CD8-positive, alpha-beta memory T cell (primary cell): Measurements from ENCODE around the gene HIF1A. TPM values are rescaled to one million over a fixed set of nuclear protein-coding genes. Genes with fewer than 3 reads are reported as not detected.
A peak's percentile ranks its signal among the peaks of the same experiment; 100 is the strongest.
"Not testable (repeated sequence)": the region's sequence is repeated elsewhere in the genome, so short reads cannot be mapped to it uniquely, and the experiment has no call there.

Experiments
- CTCF ChIA-PET: fragments of 350-600 bp; sonication (Branson Sonifier 250); formaldehyde crosslinking; loops from one replicate; lab custom pipeline; 2021; ENCODE audit warnings: antibody characterized with exemption; lab: Charles Lee
- POLR2A ChIA-PET: fragments of 350-600 bp; sonication (Branson Sonifier 250); formaldehyde crosslinking; loops from one replicate; lab custom pipeline; 2021; ENCODE audit warnings: antibody characterized with exemption; lab: Charles Lee
- DNase-seq, 5 donors: peaks; one replicate each; pipeline versions ENCODE4 v3.0.0 to v3.0.0-alpha.2; 2020 to 2022; ENCODE audit warnings: mixed read lengths in 1 of 5
- H3K27ac ChIP-seq: one replicate; pipeline ENCODE4 v1.7.0; 2013; ENCODE audit warnings: low read depth, mild to moderate bottlenecking, low read length, moderate library complexity
- H3K27me3 ChIP-seq: 2 replicates; pipeline ENCODE4 v1.7.0; 2013; ENCODE audit warnings: low read length, mild to moderate bottlenecking; ENCODE audit not compliant: insufficient read depth, poor library complexity, severe bottlenecking
- H3K36me3 ChIP-seq: 2 replicates; pipeline ENCODE4 v1.7.0; 2013; ENCODE audit warnings: mild to moderate bottlenecking, low read length, moderate library complexity; ENCODE audit not compliant: insufficient read depth
- H3K4me1 ChIP-seq: 2 replicates; pipeline ENCODE4 v1.7.0; 2013; ENCODE audit warnings: mild to moderate bottlenecking, low read length, moderate library complexity; ENCODE audit not compliant: insufficient read depth
- H3K4me3 ChIP-seq: 2 replicates; pipeline ENCODE4 v1.7.0; 2013; ENCODE audit warnings: mild to moderate bottlenecking, low read length
- H3K9me3 ChIP-seq: 2 replicates; pipeline ENCODE4 v1.7.0; 2013; ENCODE audit warnings: mild to moderate bottlenecking, low read length
- H3K27ac Mint-ChIP-seq, 8 donors: one replicate each; pipeline ENCODE4 v1.8.0; 2020 to 2021; ENCODE audit warnings: mixed read lengths in 8 of 8, mild to moderate bottlenecking in 6 of 8, inconsistent platforms in 3 of 8, moderate library complexity in 3 of 8
- H3K27me3 Mint-ChIP-seq, 2 donors: one replicate each; pipeline ENCODE4 v1.8.0; 2020 to 2021; ENCODE audit warnings: mixed read lengths in 2 of 2, mild to moderate bottlenecking in 1 of 2, moderate library complexity in 1 of 2
- H3K36me3 Mint-ChIP-seq, 3 donors: one replicate each; pipeline ENCODE4 v1.8.0; 2020 to 2021; ENCODE audit warnings: mixed read lengths in 3 of 3, inconsistent platforms in 1 of 3, mild to moderate bottlenecking in 1 of 3
- H3K4me1 Mint-ChIP-seq, 3 donors: one replicate each; pipeline ENCODE4 v1.8.0; 2020 to 2021; ENCODE audit warnings: mixed read lengths in 3 of 3, inconsistent platforms in 1 of 3, mild to moderate bottlenecking in 1 of 3
- H3K4me3 Mint-ChIP-seq, 7 donors: one replicate each; pipeline ENCODE4 v1.8.0; 2020 to 2021; ENCODE audit warnings: mixed read lengths in 7 of 7, mild to moderate bottlenecking in 6 of 7, moderate library complexity in 4 of 7, inconsistent platforms in 2 of 7
- H3K9me3 Mint-ChIP-seq, 5 donors: one replicate each; pipeline ENCODE4 v1.8.0; 2020 to 2022; ENCODE audit warnings: mixed read lengths in 5 of 5, mild to moderate bottlenecking in 3 of 5, moderate library complexity in 2 of 5, inconsistent platforms in 1 of 5
- polyA plus RNA-seq: library from polyadenylated mRNA; unstranded; fragments of 300-500 nt; fragmentation: Illumina TruSeq; gene quantifications from one replicate; pipeline ENCODE4 v1.2.3, GENCODE V29; 2021
- total RNA-seq, 2 experiments: library from RNA; stranded (reverse); gene quantifications; one replicate each; pipeline ENCODE4 v1.2.3, GENCODE V29; 2021

HIF1A gene
- total and polyA plus RNA-seq, 3 experiments from 2014 or later, result 49.6 to 139 (median 130) TPM

DNA sequence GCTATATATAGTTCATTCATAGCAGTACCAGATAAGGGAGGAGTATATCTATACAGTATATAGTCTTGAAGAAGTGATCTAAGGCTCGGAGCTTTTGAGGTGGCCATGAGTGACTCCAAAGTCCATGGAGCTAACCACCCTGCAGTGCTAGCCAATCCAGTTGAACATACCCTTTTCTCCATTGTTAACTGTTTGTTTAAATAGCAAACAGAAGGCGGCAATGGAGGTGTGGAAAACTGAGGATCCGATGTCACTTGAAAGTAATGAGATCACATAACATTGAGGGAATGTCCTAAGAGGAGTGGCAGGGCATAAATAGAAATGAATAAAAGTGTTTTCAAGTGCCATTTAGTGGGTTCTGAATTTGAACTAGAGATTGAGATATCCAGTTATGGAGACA, 54.6 kb downstream of the HIF1A start:
- H3K36me3 Mint-ChIP-seq, result peaks cover 0 to 31% (median 14%) of the 10 kb centered on the region in 3 donors
- Histone ChIP-seq H3K27ac (peak overlapping the region; percentile 44), H3K36me3 (peaks cover 8% of the 10 kb centered on the region)

DNA sequence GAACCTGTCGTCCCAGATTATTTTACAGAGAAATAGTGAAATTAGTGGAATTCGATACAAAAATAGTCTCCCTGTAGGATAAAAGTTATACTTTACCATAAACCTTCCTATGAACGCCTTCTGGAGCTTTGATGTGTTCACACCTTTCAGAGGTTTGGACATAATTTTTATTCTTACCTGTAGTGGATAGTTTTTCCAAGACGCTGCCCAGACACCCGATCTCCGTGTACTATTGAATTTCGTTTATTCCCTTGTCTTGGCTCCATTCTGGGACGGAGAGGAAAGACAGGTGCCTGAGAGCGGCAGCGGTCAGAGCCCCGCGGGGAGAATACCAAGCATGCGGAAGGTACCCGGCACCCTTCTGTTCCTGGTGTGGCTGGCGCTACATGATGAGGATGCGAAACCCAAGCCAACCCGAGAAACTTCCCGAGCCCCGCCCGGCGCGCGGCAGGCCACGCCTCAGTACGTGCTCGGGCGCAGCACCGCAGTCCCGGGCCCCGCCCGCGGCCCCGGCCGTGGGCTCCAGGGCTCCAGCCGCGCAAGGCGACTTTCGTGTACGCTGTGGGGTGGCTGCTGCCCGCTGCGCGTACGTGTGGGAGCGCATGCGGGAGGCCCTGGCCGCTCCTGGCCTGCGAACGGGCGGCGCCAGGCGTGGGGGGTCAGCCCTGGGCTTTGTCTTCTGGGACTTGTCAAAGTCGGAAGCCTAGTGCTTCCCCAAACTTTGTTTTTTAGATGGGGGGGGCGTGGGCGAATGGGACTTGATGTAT, 55.6 kb downstream of the HIF1A start:
- Mint-ChIP-seq H3K9me3 (no peaks in the 10 kb centered on the region), H3K27ac (peak overlapping the region; percentile 40 to 97 (median 88)), H3K4me3 (peak overlapping the region; percentile 84 to 95 (median 89)), H3K36me3 (peaks cover 0 to 21% (median 5%) of the 10 kb centered on the region in 3 donors), H3K4me1 (peaks cover 4 to 12% (median 9%) of the 10 kb centered on the region in 3 donors), H3K27me3 (peaks cover 1 to 10% of the 10 kb centered on the region in 2 donors)
- Histone ChIP-seq H3K36me3 (peaks cover 8% of the 10 kb centered on the region), H3K4me1 (peaks cover 5% of the 10 kb centered on the region), H3K4me3 (peak overlapping the region; percentile 42), H3K27ac (peak overlapping the region; percentile 44), H3K27me3 (no peaks in the 10 kb centered on the region), H3K9me3 (no peaks in the 10 kb centered on the region)
- ChIA-PET CTCF (interaction anchor here (2.1 kb wide), 1 partner anchor 204 kb away, joined by 5 read pairs; no protein-coding TSS in a partner anchor), POLR2A (interaction anchor here (1.1 to 1.3 kb wide), 2 partner anchors 11 to 274 kb away, joined by 3 read pairs; partner anchors contain the start of gene SNAPC1)
- DNase-seq, result peak; percentile 65 to 79 (median 73)

More for the DNA sequence above, 54.6 kb downstream of the HIF1A start:
- peaks cover 5% of the 10 kb centered on the region for H3K4me1 ChIP-seq
- H3K27me3 ChIP-seq, result no peaks in the 10 kb centered on the region
- no peaks in the 10 kb centered on the region for H3K9me3 Mint-ChIP-seq
- no peak for DNase-seq
- H3K4me3 Mint-ChIP-seq, result peak overlapping the region; percentile 23 to 94 (median 88)
- peaks cover 4 to 12% (median 9%) of the 10 kb centered on the region in 3 donors for H3K4me1 Mint-ChIP-seq
- no peaks in the 10 kb centered on the region for H3K9me3 ChIP-seq
- ChIA-PET CTCF (interaction anchor here (1.5 to 2.1 kb wide), 2 partner anchors 19 to 203 kb away, joined by 4 to 5 read pairs; no protein-coding TSS in a partner anchor), POLR2A (interaction anchor here (0.5 to 1.1 kb wide), 2 partner anchors 13 to 273 kb away, joined by 3 read pairs; no protein-coding TSS in a partner anchor)
- peaks cover 0 to 5% of the 10 kb centered on the region in 2 donors for H3K27me3 Mint-ChIP-seq
- peak overlapping the region in 4 of 8 donors; percentile 10 to 93 (median 48) for H3K27ac Mint-ChIP-seq
- H3K4me3 ChIP-seq, result no peak overlapping the region

DNA sequence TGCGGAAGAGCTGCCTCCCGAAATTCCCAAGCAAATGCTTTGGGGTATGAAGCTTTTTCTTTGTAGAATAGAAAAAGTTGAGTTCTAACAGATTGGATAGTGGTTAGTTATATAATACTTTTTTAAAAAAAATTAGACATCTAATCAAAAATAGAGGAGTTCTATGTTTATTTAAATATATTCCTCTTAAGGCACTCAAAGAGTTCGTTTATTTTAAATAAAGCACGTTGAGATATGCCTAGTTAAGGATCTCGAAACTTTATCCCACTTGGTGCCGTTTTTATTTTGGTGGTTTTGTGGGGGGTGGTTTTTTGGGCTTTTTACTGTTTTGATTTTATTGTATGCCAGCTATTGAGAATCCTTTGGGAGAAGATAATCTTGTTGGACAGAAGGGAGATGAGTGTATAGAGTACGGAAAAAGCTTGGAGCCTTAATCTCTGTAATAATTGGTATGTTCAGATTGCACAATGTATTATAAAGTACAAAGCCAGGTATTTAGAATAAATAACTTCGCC, 56.2 kb downstream of the HIF1A start:
- ChIA-PET CTCF (interaction anchor here (1.4 to 2.1 kb wide), 3 partner anchors 11 to 205 kb away, joined by 3 to 5 read pairs (median 4); partner anchors contain the start of gene SNAPC1), POLR2A (interaction anchor here (1.3 kb wide), 1 partner anchor 11 kb away, joined by 3 read pairs; the partner anchor contains the start of gene SNAPC1)
- Mint-ChIP-seq H3K36me3 (peaks cover 0 to 16% (median 6%) of the 10 kb centered on the region in 3 donors), H3K4me3 (peak overlapping the region; percentile 69 to 95 (median 84)), H3K27ac (peak overlapping the region in 6 of 8 donors; percentile 33 to 83 (median 50)), H3K9me3 (no peaks in the 10 kb centered on the region), H3K4me1 (peaks cover 4 to 12% (median 9%) of the 10 kb centered on the region in 3 donors), H3K27me3 (peaks cover 1 to 10% of the 10 kb centered on the region in 2 donors)
- Histone ChIP-seq H3K4me1 (peaks cover 5% of the 10 kb centered on the region), H3K27me3 (no peaks in the 10 kb centered on the region), H3K4me3 (peak overlapping the region; percentile 42), H3K27ac (peak overlapping the region; percentile 33), H3K9me3 (no peaks in the 10 kb centered on the region), H3K36me3 (peaks cover 8% of the 10 kb centered on the region)
- no peak for DNase-seq

DNA sequence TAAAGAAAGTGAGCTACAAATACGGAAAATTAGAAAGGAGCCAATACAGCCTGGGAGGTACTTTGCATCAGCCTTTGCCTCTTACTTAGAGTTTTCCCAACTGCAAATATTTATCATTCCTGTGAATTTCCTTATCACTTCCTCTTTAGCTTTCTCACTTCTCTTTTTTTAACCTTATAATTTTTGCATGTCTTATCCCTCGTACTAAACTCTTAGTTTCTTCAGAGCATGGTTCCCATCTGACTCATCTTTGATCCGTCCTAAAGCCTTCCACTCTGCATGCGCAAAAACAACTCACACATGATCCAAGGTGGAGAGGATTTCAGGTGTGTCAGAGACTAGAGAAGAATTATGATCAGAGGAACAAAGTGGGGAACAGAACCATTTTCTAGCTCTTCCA, 57.3 kb downstream of the HIF1A start:
- peak overlapping the region in 1 of 7 donors; percentile 47 for H3K4me3 Mint-ChIP-seq
- Histone ChIP-seq H3K27ac (peak overlapping the region; percentile 28), H3K27me3 (no peaks in the 10 kb centered on the region)

DNA sequence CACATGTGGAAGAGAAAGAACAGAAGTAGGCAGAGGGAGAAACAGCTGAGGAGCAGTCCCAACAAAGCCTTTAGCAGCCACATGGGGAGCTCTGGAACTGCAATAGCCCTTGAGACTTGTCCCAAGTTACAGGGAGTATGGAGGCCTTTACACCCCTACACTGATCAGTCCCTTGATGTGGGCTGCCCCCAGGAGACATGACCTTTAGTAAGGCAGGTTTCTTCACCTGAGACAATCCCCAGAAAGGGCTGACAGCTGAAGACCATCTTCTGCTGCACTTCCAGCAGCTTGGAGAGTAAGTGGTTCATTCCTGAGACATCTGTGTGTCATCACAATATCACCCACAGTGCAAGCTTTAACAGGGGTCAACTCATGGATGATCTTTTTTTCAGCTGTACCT, 58.3 kb downstream of the HIF1A start:
- Mint-ChIP-seq H3K9me3 (no peaks in the 10 kb centered on the region), H3K27me3 (peaks cover 3 to 16% of the 10 kb centered on the region in 2 donors), H3K27ac (peak overlapping the region in 2 of 8 donors; percentile 3 to 5), H3K4me3 (peak overlapping the region in 1 of 7 donors; percentile 3), H3K36me3 (peaks cover 0 to 2% (median 0%) of the 10 kb centered on the region in 3 donors), H3K4me1 (peaks cover 4 to 12% (median 9%) of the 10 kb centered on the region in 3 donors)
- Histone ChIP-seq H3K27ac (no peak overlapping the region), H3K36me3 (no peaks in the 10 kb centered on the region), H3K27me3 (no peaks in the 10 kb centered on the region), H3K4me1 (peaks cover 5% of the 10 kb centered on the region), H3K4me3 (no peak overlapping the region), H3K9me3 (no peaks in the 10 kb centered on the region)
- CTCF ChIA-PET, result interaction anchor here (1.4 kb wide), 1 partner anchor 10 kb away, joined by 3 read pairs; no protein-coding TSS in a partner anchor
- DNase-seq, result no peak
- POLR2A ChIA-PET, result interaction anchor here (0.6 to 1.3 kb wide), 2 partner anchors 8 to 342 kb away, joined by 3 to 4 read pairs; partner anchors contain the start of gene SNAPC1

More for the DNA sequence above, 57.3 kb downstream of the HIF1A start:
- Histone ChIP-seq H3K4me3 (no peak overlapping the region), H3K36me3 (peaks cover 5% of the 10 kb centered on the region), H3K4me1 (peaks cover 5% of the 10 kb centered on the region), H3K9me3 (no peaks in the 10 kb centered on the region)
- peaks cover 4 to 12% (median 9%) of the 10 kb centered on the region in 3 donors for H3K4me1 Mint-ChIP-seq
- DNase-seq, result no peak
- H3K9me3 Mint-ChIP-seq, result no peaks in the 10 kb centered on the region
- ChIA-PET CTCF (interaction anchor here (1.4 to 1.6 kb wide), 3 partner anchors 9 to 22 kb away, joined by 3 to 4 read pairs (median 3); partner anchors contain the start of gene SNAPC1), POLR2A (interaction anchor here (1.3 kb wide), 1 partner anchor 9 kb away, joined by 4 read pairs; the partner anchor contains the start of gene SNAPC1)
- peaks cover 0 to 6% (median 4%) of the 10 kb centered on the region in 3 donors for H3K36me3 Mint-ChIP-seq
- peaks cover 3 to 16% of the 10 kb centered on the region in 2 donors for H3K27me3 Mint-ChIP-seq
- H3K27ac Mint-ChIP-seq, result peak overlapping the region in 1 of 8 donors; percentile 3

DNA sequence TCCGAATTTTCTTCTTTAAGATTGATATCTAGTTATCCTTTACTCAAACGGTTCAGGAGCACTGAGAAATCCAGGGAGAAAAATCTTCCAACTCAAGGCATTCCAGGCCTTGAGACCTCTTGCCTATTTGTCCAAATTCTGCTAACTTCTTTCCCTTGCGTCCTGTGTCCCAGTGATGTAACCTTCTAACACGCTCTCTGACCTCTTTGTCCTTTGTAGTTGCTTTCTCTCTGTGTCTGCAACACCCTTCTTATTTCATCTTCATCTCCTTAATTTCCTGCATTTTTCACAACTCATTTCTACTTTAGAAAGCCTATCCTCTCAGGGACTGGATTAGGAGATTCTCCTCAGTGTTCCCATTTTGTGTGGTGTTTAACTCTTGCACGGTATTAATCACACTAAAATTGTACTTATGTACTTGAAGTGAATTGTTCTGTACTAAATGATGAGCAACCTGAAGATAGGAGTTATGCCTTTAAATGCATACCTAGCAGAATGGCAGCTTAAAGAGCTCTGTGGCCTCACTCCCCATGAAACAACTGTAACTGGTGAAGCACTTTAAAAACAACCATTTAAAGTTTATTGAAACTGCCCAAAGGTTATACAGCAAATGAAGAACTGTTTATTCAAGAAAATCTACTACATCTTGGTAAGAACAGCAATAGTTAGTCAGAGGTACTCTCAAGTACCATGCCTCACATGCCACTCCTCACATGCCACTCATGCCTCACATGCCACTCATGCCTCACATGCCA, 59.5 kb downstream of the HIF1A start:
- peaks cover 3 to 16% of the 10 kb centered on the region in 2 donors for H3K27me3 Mint-ChIP-seq
- ChIA-PET POLR2A (no interaction called here), CTCF (no interaction called here)
- H3K27ac Mint-ChIP-seq, result peak overlapping the region in 1 of 8 donors; percentile 17
- no peaks in the 10 kb centered on the region for H3K36me3 ChIP-seq
- peaks cover 0 to 2% (median 0%) of the 10 kb centered on the region in 3 donors for H3K36me3 Mint-ChIP-seq
- H3K4me3 ChIP-seq, result no peak overlapping the region
- peaks cover 5% of the 10 kb centered on the region for H3K4me1 ChIP-seq
- H3K4me3 Mint-ChIP-seq, result peak overlapping the region in 1 of 7 donors; percentile 58
- H3K4me1 Mint-ChIP-seq, result peaks cover 4 to 12% (median 9%) of the 10 kb centered on the region in 3 donors
- no peaks in the 10 kb centered on the region for H3K27me3 ChIP-seq
- H3K9me3 ChIP-seq, result no peaks in the 10 kb centered on the region
- H3K27ac ChIP-seq, result no peak overlapping the region
- H3K9me3 Mint-ChIP-seq, result no peaks in the 10 kb centered on the region
- no peak for DNase-seq

DNA sequence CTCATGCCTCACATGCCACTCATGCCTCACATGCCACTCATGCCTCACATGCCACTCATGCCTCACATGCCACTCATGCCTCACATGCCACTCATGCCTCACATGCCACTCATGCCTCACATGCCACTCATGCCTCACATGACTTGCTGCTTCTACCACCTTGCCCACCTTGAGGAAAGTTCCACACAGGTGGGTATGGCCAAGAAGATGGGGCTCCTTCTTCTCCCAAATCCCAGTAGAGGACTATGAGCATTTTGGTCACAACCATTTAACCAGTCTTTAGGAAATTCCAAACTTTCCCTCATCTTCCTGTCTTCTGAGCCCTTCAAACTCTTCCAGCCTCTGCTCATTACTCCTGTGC, 60.0 kb downstream of the HIF1A start:
- DNase-seq, H3K27ac ChIP-seq, POLR2A ChIA-PET, H3K9me3 Mint-ChIP-seq, H3K4me3 ChIP-seq, H3K4me3 Mint-ChIP-seq, H3K4me1 Mint-ChIP-seq, H3K4me1 ChIP-seq, H3K27me3 ChIP-seq, H3K36me3 Mint-ChIP-seq, H3K36me3 ChIP-seq, H3K9me3 ChIP-seq: not testable (repeated sequence)
- Mint-ChIP-seq H3K27me3 (peaks cover 3 to 16% of the 10 kb centered on the region in 2 donors), H3K27ac (peak overlapping the region in 1 of 8 donors; percentile 55)
- CTCF ChIA-PET, result interaction anchor here (1.5 kb wide), 1 partner anchor 204 kb away, joined by 3 read pairs; no protein-coding TSS in a partner anchor
